ENCODE results near the gene ADARB2.

Gene ADARB2

GRCh38 chr10:1324903-1325302, 412.4 kb downstream of the ADARB2 start:
- CTCF ChIA-PET, result no interaction called here
- no peak for DNase-seq (ENCODE audit: extremely low spot score)
- TF ChIP-seq ZNF384 (IDR thresholded peaks at IDR 0.05) (no peak), ELF4 (IDR thresholded peaks at IDR 0.05) (no peak), CTBP1 (IDR thresholded peaks at IDR 0.05; ENCODE audit: borderline replicate concordance) (no peak), BHLHE40 (IDR thresholded peaks at IDR 0.05; ENCODE audit: borderline replicate concordance) (no peak), PKNOX1 (IDR thresholded peaks at IDR 0.05) (no peak), FOXK2 (IDR thresholded peaks at IDR 0.05) (no peak), HDGF (IDR thresholded peaks at IDR 0.05; ENCODE audit: borderline replicate concordance) (no peak), FOXA1 (IDR thresholded peaks at IDR 0.05) (no peak), NFRKB (IDR thresholded peaks at IDR 0.05) (no peak)
- POLR2A ChIA-PET, result no interaction called here

GRCh38 chr10:1323951-1324350, 413.4 kb downstream of the ADARB2 start:
- ChIA-PET POLR2A (no interaction called here), CTCF (no interaction called here)

GRCh38 chr10:1320739-1321320, 416.5 kb downstream of the ADARB2 start:
- CTCF ChIA-PET, result no interaction called here
- TF ChIP-seq ZNF384 (IDR thresholded peaks at IDR 0.05) (no peak), ELF4 (IDR thresholded peaks at IDR 0.05) (no peak), FOXA1 (IDR thresholded peaks at IDR 0.05) (no peak), SUZ12 (IDR thresholded peaks at IDR 0.05) (no peak), NFRKB (IDR thresholded peaks at IDR 0.05) (no peak), TARDBP (IDR thresholded peaks at IDR 0.05) (no peak), FOXK2 (IDR thresholded peaks at IDR 0.05) (no peak), HDGF (IDR thresholded peaks at IDR 0.05; ENCODE audit: borderline replicate concordance) (no peak), ARNT (IDR thresholded peaks at IDR 0.05) (no peak), LEF1 (IDR thresholded peaks at IDR 0.05; ENCODE audit: borderline replicate concordance) (no peak), PKNOX1 (IDR thresholded peaks at IDR 0.05) (no peak)
- POLR2A ChIA-PET, result no interaction called here
- DNase-seq (ENCODE audit: extremely low spot score), result no peak

More at GRCh38 chr10:1323951-1324350, 413.4 kb downstream of the ADARB2 start:
- no peak for DNase-seq (ENCODE audit: extremely low spot score)
- no peak for TF ChIP-seq PKNOX1 (IDR thresholded peaks at IDR 0.05)
- TF ChIP-seq ZNF384 (IDR thresholded peaks at IDR 0.05), result no peak
- TF ChIP-seq NFRKB (IDR thresholded peaks at IDR 0.05), result no peak
- TF ChIP-seq FOXM1 (IDR thresholded peaks at IDR 0.05; ENCODE audit: borderline replicate concordance), result no peak
- TF ChIP-seq ARNT (IDR thresholded peaks at IDR 0.05), result no peak
- TF ChIP-seq BHLHE40 (IDR thresholded peaks at IDR 0.05; ENCODE audit: borderline replicate concordance), result no peak
- no peak for TF ChIP-seq SUZ12 (IDR thresholded peaks at IDR 0.05)
- no peak for TF ChIP-seq TARDBP (IDR thresholded peaks at IDR 0.05)
- TF ChIP-seq FOXK2 (IDR thresholded peaks at IDR 0.05), result no peak
- no peak for TF ChIP-seq HDGF (IDR thresholded peaks at IDR 0.05; ENCODE audit: borderline replicate concordance)
- no peak for TF ChIP-seq L3MBTL2 (conservative IDR thresholded peaks at IDR 0.05)
- no peak for TF ChIP-seq LEF1 (IDR thresholded peaks at IDR 0.05; ENCODE audit: borderline replicate concordance)
- TF ChIP-seq FOXA1 (IDR thresholded peaks at IDR 0.05), result no peak
- no peak for TF ChIP-seq CTBP1 (IDR thresholded peaks at IDR 0.05; ENCODE audit: borderline replicate concordance)

GRCh38 chr10:1316809-1317143, 420.5 kb downstream of the ADARB2 start:
- CTCF ChIA-PET, result no interaction called here
- TF ChIP-seq FOXK2 (IDR thresholded peaks at IDR 0.05) (no peak), SP1 (IDR thresholded peaks at IDR 0.05) (no peak), NFRKB (IDR thresholded peaks at IDR 0.05) (no peak), LEF1 (IDR thresholded peaks at IDR 0.05; ENCODE audit: borderline replicate concordance) (no peak)
- POLR2A ChIA-PET, result no interaction called here
- no peak for DNase-seq (ENCODE audit: extremely low spot score)

GRCh38 chr10:1316121-1316808, 421.1 kb downstream of the ADARB2 start:
- POLR2A ChIA-PET, result no interaction called here
- CTCF ChIA-PET, result no interaction called here
- DNase-seq (ENCODE audit: extremely low spot score), result no peak
- no peak for TF ChIP-seq HDGF (IDR thresholded peaks at IDR 0.05; ENCODE audit: borderline replicate concordance)
- TF ChIP-seq L3MBTL2 (conservative IDR thresholded peaks at IDR 0.05), result no peak
- no peak for TF ChIP-seq FOXK2 (IDR thresholded peaks at IDR 0.05)
- no peak for TF ChIP-seq CTBP1 (IDR thresholded peaks at IDR 0.05; ENCODE audit: borderline replicate concordance)
- TF ChIP-seq LEF1 (IDR thresholded peaks at IDR 0.05; ENCODE audit: borderline replicate concordance), result no peak
- no peak for TF ChIP-seq NFRKB (IDR thresholded peaks at IDR 0.05)
- TF ChIP-seq FOXA1 (IDR thresholded peaks at IDR 0.05), result no peak
- TF ChIP-seq SUZ12 (IDR thresholded peaks at IDR 0.05), result no peak
- TF ChIP-seq ZNF384 (IDR thresholded peaks at IDR 0.05), result no peak
- TF ChIP-seq PKNOX1 (IDR thresholded peaks at IDR 0.05), result no peak

- POLR2A ChIA-PET, result no interaction called here
- CTCF ChIA-PET, result no interaction called here
- DNase-seq (ENCODE audit: extremely low spot score), result no peak
- TF ChIP-seq SUZ12 (IDR thresholded peaks at IDR 0.05), result no peak
- no peak for TF ChIP-seq ZNF384 (IDR thresholded peaks at IDR 0.05)
- no peak for TF ChIP-seq CTBP1 (IDR thresholded peaks at IDR 0.05; ENCODE audit: borderline replicate concordance)
- no peak for TF ChIP-seq FOXM1 (IDR thresholded peaks at IDR 0.05; ENCODE audit: borderline replicate concordance)
- TF ChIP-seq ARNT (IDR thresholded peaks at IDR 0.05), result no peak
- TF ChIP-seq L3MBTL2 (conservative IDR thresholded peaks at IDR 0.05), result no peak
- TF ChIP-seq LEF1 (IDR thresholded peaks at IDR 0.05; ENCODE audit: borderline replicate concordance), result no peak
- no peak for TF ChIP-seq BHLHE40 (IDR thresholded peaks at IDR 0.05; ENCODE audit: borderline replicate concordance)
- no peak for TF ChIP-seq HDGF (IDR thresholded peaks at IDR 0.05; ENCODE audit: borderline replicate concordance)
- TF ChIP-seq FOXK2 (IDR thresholded peaks at IDR 0.05), result no peak
- no peak for TF ChIP-seq TARDBP (IDR thresholded peaks at IDR 0.05)
- no peak for TF ChIP-seq NFRKB (IDR thresholded peaks at IDR 0.05)
Measured at GRCh38 chr10:1315178-1315577, 422.1 kb downstream of the ADARB2 start.

All from HEK293T (cell line).